Activated CD8-positive, alpha-beta T cell treated with anti-CD3 and anti-CD28 coated beads for 36 hours (primary cell): ENCODE measurements around the gene ABCA8. TPM values are rescaled to one million over a fixed set of nuclear protein-coding genes. Genes with fewer than 3 reads are reported as not detected.
"Not testable (repeated sequence)": the region's sequence is repeated elsewhere in the genome, so short reads cannot be mapped to it uniquely, and the experiment has no call there.

Source experiments
- ATAC-seq: fragments of 200-7000 bp; cut with Tn5 transposase; one replicate; pipeline ENCODE4 v1.10.0; 2021; ENCODE audit warnings: mild to moderate bottlenecking, moderate library complexity
- CTCF ChIA-PET: fragments of 350-600 bp; sonication (Branson Sonifier 250); formaldehyde crosslinking; loops from one replicate; lab custom pipeline; 2021; ENCODE audit warnings: antibody characterized with exemption; lab: Charles Lee
- POLR2A ChIA-PET: fragments of 350-600 bp; sonication (Branson Sonifier 250); formaldehyde crosslinking; loops from one replicate; lab custom pipeline; 2021; ENCODE audit warnings: antibody characterized with exemption; lab: Charles Lee
- DNase-seq: peaks from one replicate; pipeline ENCODE4 v3.0.0-alpha.2; 2020
- H3K27ac Mint-ChIP-seq: one replicate; pipeline ENCODE4 v1.8.0; 2021; ENCODE audit warnings: mild to moderate bottlenecking, mixed read lengths
- H3K27me3 Mint-ChIP-seq: one replicate; pipeline ENCODE4 v1.8.0; 2021; ENCODE audit warnings: mixed read lengths
- H3K36me3 Mint-ChIP-seq: one replicate; pipeline ENCODE4 v1.8.0; 2021; ENCODE audit warnings: low read depth, mixed read lengths
- H3K4me1 Mint-ChIP-seq: one replicate; pipeline ENCODE4 v1.8.0; 2021; ENCODE audit warnings: low read depth, mixed read lengths
- H3K4me3 Mint-ChIP-seq: one replicate; pipeline ENCODE4 v1.8.0; 2021; ENCODE audit warnings: mild to moderate bottlenecking, moderate library complexity, mixed read lengths
- H3K9me3 Mint-ChIP-seq: one replicate; pipeline ENCODE4 v1.8.0; 2021; ENCODE audit warnings: mixed read lengths
- intact Hi-C: fragments of 100-400 bp; cut with micrococcal nuclease; formaldehyde crosslinking; loops from one replicate; pipeline ENCODE4 v1.10.0; 2022
- total RNA-seq, 2 experiments: library from RNA; stranded (reverse); gene quantifications; one replicate each; pipeline ENCODE4 v1.2.3, GENCODE V29; 2021
- TF ChIP-seq, protein P1 (sequence below): fragments of 200-600 bp; IDR thresholded peaks from one replicate; pipeline ENCODE4 v1.8.0; 2022; ENCODE audit warnings: antibody characterized with exemption, mild to moderate bottlenecking

Gene ABCA8
- total RNA-seq, 2 experiments from 2014 or later, result not detected

DNA sequence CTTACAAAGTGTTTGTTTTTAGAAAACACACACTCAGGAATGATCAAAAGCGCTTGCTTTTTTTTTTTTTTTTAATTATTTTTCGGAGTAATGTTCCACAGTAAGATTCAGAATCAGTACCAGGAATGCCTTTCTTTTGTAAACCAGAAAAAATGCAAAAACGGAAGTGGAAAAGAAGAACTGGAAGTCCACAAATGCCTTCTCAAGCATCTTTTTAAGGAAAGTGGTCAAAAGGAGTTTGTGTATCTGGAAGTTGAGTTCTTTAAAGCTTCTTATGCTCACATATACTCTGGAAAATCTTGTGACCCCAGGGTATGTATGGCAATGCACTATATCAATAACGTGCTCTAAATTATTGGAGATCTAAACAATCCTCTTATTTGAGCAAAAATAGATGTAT is 126.0 kb downstream of the ABCA8 start:
- TF ChIP-seq, protein P1, sequence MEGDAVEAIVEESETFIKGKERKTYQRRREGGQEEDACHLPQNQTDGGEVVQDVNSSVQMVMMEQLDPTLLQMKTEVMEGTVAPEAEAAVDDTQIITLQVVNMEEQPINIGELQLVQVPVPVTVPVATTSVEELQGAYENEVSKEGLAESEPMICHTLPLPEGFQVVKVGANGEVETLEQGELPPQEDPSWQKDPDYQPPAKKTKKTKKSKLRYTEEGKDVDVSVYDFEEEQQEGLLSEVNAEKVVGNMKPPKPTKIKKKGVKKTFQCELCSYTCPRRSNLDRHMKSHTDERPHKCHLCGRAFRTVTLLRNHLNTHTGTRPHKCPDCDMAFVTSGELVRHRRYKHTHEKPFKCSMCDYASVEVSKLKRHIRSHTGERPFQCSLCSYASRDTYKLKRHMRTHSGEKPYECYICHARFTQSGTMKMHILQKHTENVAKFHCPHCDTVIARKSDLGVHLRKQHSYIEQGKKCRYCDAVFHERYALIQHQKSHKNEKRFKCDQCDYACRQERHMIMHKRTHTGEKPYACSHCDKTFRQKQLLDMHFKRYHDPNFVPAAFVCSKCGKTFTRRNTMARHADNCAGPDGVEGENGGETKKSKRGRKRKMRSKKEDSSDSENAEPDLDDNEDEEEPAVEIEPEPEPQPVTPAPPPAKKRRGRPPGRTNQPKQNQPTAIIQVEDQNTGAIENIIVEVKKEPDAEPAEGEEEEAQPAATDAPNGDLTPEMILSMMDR, result no peak
- ChIA-PET CTCF (interaction anchor here (1.2 kb wide), 1 partner anchor 12 kb away, joined by 4 read pairs; no protein-coding TSS in a partner anchor), POLR2A (no interaction called here)
- H3K27ac Mint-ChIP-seq, result no peak overlapping the region
- DNase-seq, result no peak
- peaks cover 3% of the 10 kb centered on the region for H3K27me3 Mint-ChIP-seq
- intact Hi-C loops, result no loop called here
- no peak overlapping the region for H3K4me3 Mint-ChIP-seq
- no peaks in the 10 kb centered on the region for H3K36me3 Mint-ChIP-seq
- ATAC-seq, result no peak
- H3K4me1 Mint-ChIP-seq, result no peaks in the 10 kb centered on the region
- no peaks in the 10 kb centered on the region for H3K9me3 Mint-ChIP-seq

DNA sequence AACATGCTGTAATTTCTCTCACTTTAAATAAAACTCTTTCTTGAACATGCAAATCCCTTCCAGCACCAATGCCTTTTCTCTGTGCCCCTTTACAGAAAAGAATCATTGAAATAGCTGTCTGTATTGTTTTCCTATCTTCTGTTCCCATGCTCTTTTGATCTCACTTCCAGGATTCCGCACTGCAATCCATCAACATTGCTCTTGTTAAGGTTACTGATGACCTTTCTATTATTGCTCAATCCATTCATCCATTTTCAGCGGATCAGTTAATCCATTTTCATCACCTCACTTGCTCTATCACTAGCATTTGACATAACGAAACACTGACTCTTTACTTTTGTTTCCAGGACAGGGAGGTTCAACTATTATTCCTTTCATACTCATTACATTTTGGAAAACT is 130.5 kb downstream of the ABCA8 start:
- DNase-seq, result no peak
- H3K27ac Mint-ChIP-seq, result no peak overlapping the region
- no peaks in the 10 kb centered on the region for H3K36me3 Mint-ChIP-seq
- H3K4me1 Mint-ChIP-seq, result no peaks in the 10 kb centered on the region
- ATAC-seq, result no peak
- intact Hi-C loops, result no loop called here
- H3K9me3 Mint-ChIP-seq, result no peaks in the 10 kb centered on the region
- POLR2A ChIA-PET, result no interaction called here
- H3K4me3 Mint-ChIP-seq, result no peak overlapping the region
- CTCF ChIA-PET, result no interaction called here
- peaks cover 1% of the 10 kb centered on the region for H3K27me3 Mint-ChIP-seq
- TF ChIP-seq, protein P1, result no peak

- H3K4me1 Mint-ChIP-seq, DNase-seq, POLR2A ChIA-PET, H3K9me3 Mint-ChIP-seq, CTCF ChIA-PET, ATAC-seq, H3K27ac Mint-ChIP-seq, intact Hi-C loops, H3K27me3 Mint-ChIP-seq, H3K36me3 Mint-ChIP-seq, H3K4me3 Mint-ChIP-seq: not testable (repeated sequence)
Observed at GRCh38 chr17:68824185-68824584, 131.0 kb downstream of the ABCA8 start.

- ChIA-PET POLR2A (no interaction called here), CTCF (no interaction called here)
- no peak overlapping the region for H3K4me3 Mint-ChIP-seq
- intact Hi-C loops, result no loop called here
- H3K9me3 Mint-ChIP-seq, result no peaks in the 10 kb centered on the region
- TF ChIP-seq, protein P1, result no peak
- no peak for ATAC-seq
- no peaks in the 10 kb centered on the region for H3K4me1 Mint-ChIP-seq
- DNase-seq, result no peak
- H3K36me3 Mint-ChIP-seq, result no peaks in the 10 kb centered on the region
- H3K27ac Mint-ChIP-seq, result no peak overlapping the region
- peaks cover 2% of the 10 kb centered on the region for H3K27me3 Mint-ChIP-seq
Observed at GRCh38 chr17:68822719-68823289, 132.4 kb downstream of the ABCA8 start.

DNA sequence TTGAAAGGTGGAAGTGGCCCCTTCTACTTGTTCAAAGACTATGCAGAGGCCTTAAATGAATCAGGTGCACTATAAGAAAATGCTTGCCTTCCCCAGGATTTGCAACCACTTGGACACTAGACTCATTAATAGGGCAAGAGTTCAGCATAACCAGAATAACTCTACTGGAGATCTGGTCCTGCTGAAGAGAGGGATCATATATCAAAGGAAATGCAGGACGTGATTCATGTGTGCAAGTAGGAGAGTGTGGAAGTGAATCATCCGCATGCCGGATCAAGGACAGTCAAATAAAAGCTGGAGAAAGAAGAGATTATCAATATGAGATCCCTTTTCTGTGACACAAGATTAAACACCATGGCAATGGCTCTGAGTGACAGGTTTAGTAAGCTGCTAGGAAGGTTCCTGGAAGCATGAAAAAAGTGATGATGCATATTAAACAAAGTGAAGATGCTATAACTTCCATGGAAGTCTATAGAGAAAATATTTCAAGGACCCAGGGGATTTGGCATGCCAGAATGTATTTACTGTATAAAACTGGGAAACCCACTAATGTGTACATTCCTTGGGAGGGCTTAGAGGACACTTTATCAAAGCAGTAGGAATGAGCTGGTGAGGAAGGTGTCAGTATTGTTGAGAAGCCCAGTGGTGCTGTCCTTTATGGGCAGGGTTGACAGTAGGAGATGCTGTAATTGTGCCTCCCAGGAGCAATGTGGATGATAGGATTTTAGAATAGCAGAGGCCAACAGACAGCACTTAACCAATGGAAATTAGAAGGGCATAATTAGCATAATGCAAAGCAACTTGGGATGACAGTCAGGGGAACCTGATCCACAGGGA is 133.1 kb downstream of the ABCA8 start:
- intact Hi-C loops, result no loop called here
- no peak for ATAC-seq

More for the DNA sequence above, 133.1 kb downstream of the ABCA8 start:
- H3K36me3 Mint-ChIP-seq, result no peaks in the 10 kb centered on the region
- no peaks in the 10 kb centered on the region for H3K9me3 Mint-ChIP-seq
- ChIA-PET POLR2A (no interaction called here), CTCF (no interaction called here)
- peaks cover 3% of the 10 kb centered on the region for H3K27me3 Mint-ChIP-seq
- no peak overlapping the region for H3K27ac Mint-ChIP-seq
- DNase-seq, result no peak
- no peak overlapping the region for H3K4me3 Mint-ChIP-seq
- no peaks in the 10 kb centered on the region for H3K4me1 Mint-ChIP-seq
- TF ChIP-seq, protein P1, result no peak
